DND-41 (cell line): ENCODE results near the gene USP48.

Experiments
- CTCF ChIP-seq: IDR thresholded peaks from 2 replicates; pipeline ENCODE4 v1.5.1; 2012; ENCODE audit warnings: borderline replicate concordance, low read length, moderate library complexity, mild to moderate bottlenecking; ENCODE audit not compliant: poor library complexity, severe bottlenecking; ENCODE audit errors: extremely low read depth
- EZH2 ChIP-seq: IDR thresholded peaks from 3 replicates; pipeline ENCODE4 v1.6.1; 2012; ENCODE audit warnings: borderline replicate concordance, low read depth, mild to moderate bottlenecking, moderate library complexity, low read length, inconsistent platforms; ENCODE audit not compliant: severe bottlenecking

GRCh38 chr1:21689661-21690372, 93.1 kb downstream of the USP48 start:
- TF ChIP-seq EZH2 (no peak), CTCF (no peak)
